ENCODE data around the gene PTPRN2.

Gene PTPRN2

DNA sequence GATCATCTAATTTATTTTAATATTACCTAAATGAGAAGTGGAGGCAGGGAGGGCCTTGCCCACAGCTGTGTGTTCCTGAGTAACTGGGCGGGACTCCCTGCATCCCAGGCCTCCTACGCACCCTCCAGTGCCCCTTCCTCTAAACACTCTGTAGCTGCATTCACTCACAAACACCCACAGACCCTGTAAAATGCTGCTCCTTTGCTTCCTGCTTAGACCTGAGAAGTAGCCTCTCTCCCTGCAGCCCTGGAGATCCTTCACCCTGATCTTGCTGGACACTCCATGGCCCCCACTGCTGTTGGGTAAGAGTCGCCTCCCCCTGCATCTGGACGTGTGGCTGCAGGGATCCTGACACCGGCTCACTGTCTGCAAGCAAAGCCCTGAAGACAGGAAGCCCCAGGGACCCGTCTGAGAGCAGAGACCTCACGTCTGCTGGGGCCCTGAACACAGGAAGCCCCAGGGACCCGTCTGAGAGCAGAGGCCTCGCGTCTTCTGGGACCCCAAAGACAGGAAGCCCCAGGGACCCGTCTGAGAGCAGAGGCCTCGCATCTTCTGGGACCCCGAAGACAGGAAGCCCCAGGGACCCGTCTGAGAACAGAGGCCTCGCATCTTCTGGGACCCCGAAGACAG is 661.0 kb downstream of the PTPRN2 start:
- TF ChIP-seq, protein P1, sequence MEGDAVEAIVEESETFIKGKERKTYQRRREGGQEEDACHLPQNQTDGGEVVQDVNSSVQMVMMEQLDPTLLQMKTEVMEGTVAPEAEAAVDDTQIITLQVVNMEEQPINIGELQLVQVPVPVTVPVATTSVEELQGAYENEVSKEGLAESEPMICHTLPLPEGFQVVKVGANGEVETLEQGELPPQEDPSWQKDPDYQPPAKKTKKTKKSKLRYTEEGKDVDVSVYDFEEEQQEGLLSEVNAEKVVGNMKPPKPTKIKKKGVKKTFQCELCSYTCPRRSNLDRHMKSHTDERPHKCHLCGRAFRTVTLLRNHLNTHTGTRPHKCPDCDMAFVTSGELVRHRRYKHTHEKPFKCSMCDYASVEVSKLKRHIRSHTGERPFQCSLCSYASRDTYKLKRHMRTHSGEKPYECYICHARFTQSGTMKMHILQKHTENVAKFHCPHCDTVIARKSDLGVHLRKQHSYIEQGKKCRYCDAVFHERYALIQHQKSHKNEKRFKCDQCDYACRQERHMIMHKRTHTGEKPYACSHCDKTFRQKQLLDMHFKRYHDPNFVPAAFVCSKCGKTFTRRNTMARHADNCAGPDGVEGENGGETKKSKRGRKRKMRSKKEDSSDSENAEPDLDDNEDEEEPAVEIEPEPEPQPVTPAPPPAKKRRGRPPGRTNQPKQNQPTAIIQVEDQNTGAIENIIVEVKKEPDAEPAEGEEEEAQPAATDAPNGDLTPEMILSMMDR (IDR thresholded peaks at IDR 0.05; ENCODE audit: low read depth, low read length): no peak
- H3K4me3 ChIP-seq (ENCODE audit: low read depth, low read length): no peak overlapping the region

DNA sequence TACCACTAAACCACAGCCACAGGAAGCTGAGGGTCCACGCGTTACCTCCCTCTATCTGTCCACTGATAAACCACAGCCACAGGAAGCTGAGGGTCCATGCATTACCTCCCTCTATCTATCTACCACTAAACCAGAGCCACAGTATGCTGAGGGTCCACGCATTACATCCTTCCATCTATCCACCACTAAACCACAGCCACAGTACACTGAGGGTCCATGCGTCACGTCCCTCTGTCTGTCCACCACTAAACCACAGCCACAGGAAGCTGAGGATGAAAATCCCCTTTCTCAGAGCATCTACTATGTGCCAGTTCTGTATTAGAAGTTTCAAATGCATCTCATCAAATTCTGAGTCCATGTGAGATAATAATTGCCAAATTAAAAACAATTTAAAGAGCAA is 661.5 kb downstream of the PTPRN2 start:
- TF ChIP-seq, protein P1 (IDR thresholded peaks at IDR 0.05; ENCODE audit: low read depth, low read length): no peak
- no peak overlapping the region for H3K4me3 ChIP-seq (ENCODE audit: low read depth, low read length)

DNA sequence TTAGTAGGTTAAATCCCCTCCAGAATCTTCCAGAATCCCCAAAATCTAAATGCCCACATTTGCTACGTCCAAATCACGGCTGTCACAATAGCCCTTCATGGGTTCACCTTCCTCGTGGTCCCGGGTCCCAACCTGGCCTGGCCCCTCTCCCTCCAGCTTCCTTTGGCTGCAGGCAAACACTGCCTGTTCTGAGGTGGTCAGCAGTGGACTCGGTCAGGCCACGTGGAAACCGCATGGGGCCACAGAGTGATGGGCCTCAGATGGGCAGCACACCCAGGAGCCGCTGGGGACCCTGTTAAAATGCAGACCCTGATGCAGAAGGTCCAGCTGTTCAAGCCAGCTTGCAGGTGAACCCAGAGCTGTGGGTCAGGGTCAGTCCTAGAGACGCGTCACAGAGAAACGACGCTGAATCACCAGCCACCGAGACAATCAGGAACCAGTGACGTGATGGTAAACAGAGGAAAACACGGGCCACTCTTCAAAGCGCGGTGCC is 662.2 kb downstream of the PTPRN2 start:
- no peak overlapping the region for H3K4me3 ChIP-seq (ENCODE audit: low read depth, low read length)
- TF ChIP-seq, protein P1 (IDR thresholded peaks at IDR 0.05; ENCODE audit: low read depth, low read length): no peak

DNA sequence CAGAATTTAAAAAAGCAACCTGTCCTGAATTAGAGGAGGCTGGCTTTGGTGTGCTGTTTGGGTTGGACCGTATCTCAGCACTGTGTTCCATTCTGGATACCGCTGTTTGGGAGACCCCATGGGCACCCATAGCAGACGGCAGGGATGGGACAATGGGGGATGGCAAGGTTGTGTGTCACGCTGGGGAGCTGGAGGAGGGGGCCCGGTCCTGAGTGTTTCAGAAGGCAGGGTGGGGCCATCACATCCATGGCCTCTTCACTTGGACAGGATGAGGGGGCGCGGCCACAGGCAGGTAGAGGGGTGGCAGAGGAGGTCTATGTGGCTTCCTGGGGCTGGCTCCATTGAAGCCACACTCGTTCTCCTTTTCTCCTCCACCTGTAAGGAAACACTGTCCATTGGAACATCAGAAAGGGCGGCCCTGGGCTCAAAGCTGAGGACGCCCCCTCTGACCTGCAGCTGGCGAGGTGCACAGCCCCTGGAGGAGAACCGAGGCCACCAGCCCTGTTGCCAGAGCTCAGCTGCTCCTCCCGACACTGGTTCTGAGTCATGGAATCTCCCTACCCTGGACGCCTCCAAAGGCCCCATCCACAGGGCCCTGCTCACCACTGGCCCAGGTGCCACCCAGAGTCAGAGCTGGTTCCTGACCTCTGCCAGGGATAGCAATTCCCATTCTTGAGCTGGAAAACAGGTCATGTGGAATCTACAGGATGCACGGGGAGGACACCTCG is 663.6 kb downstream of the PTPRN2 start:
- H3K4me3 ChIP-seq (ENCODE audit: low read depth, low read length): no peak overlapping the region
- TF ChIP-seq, protein P1 (IDR thresholded peaks at IDR 0.05; ENCODE audit: low read depth, low read length): no peak

DNA sequence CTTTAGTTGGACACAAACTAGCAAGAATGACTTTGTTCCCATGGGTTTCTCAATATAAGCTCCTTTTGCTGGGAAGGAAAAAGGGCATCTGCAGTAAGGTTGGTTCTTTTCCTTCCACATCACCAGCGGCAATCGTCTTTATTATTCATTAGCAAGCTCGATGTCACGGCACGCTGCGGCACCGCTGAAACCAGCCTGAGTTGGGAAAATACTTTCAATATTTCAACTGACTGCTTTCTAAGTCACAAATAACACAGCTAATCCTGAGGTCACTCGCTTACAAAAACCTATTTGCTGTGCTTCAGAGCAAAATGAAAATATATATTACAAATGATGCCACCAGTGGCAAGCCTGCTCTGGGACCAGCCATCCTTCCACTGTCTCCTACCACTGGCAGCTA is 665.0 kb downstream of the PTPRN2 start:
- no peak overlapping the region for H3K4me3 ChIP-seq (ENCODE audit: low read depth, low read length)
- TF ChIP-seq, protein P1 (IDR thresholded peaks at IDR 0.05; ENCODE audit: low read depth, low read length): no peak

DNA sequence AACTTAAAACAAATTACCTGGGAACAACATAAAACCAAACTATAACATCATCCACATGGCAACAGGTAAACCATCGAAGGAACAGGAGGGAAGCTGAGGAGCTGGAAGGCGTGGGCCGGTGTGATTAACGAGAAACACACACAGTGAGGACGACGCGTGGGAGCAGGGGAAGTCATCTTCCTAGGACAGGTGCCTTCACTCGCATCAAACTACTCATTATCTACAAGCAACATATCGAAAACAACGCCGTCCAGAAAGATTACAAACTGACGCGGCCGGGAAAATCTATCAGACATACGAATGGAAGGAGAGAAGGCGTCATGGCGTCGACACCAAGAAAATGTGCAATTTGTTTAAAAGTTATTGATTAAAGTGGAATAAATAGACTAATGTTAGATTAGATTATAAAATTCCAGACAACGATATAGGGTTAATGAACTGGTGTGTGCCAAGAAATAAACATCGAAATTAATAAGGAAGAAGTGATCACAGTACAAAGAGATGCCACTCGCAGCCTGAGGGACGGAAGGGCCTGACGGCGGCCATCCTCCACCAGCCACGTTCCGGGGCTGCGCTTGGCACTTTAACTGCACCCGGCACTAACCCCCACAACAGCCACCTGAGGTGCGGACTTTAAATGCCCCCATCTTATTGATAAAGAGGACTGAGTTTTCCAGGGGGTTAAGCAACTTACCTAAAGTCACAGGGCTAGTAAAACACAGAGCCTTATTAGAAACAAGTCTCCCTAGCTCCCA is 669.1 kb downstream of the PTPRN2 start:
- TF ChIP-seq, protein P1 (IDR thresholded peaks at IDR 0.05; ENCODE audit: low read depth, low read length): no peak

More for the DNA sequence above, 669.1 kb downstream of the PTPRN2 start:
- no peak overlapping the region for H3K4me3 ChIP-seq (ENCODE audit: low read depth, low read length)

Data from WI38 (cell line).